ENCODE measurements around the gene PPP1R12A. TPM values are rescaled to one million over a fixed set of nuclear protein-coding genes. Genes with fewer than 3 reads are reported as not detected.
A peak's percentile ranks its signal among the peaks of the same experiment; 100 is the strongest.
"Not testable (repeated sequence)": the region's sequence is repeated elsewhere in the genome, so short reads cannot be mapped to it uniquely, and the experiment has no call there.

PPP1R12A gene
- total RNA-seq, 1 donor from 2014 or later = 56.9 TPM

- no peak overlapping the region for H3K4me3 ChIP-seq (ENCODE audit: low read depth, low read length)
- peak; percentile 79 for FAIRE-seq
- no peaks in the 10 kb centered on the region for H3K36me3 ChIP-seq (ENCODE audit: control insufficient read depth, insufficient read depth, low read length)
- DNase-seq (ENCODE audit: low read depth) = no peak
- TF ChIP-seq CTCF (IDR thresholded peaks at IDR 0.05; ENCODE audit: insufficient read depth, low read length, severe bottlenecking) = no peak
- H3K27me3 ChIP-seq (ENCODE audit: control insufficient read depth, insufficient read depth, low read length) = no peaks in the 10 kb centered on the region
These were observed 20.7 kb upstream of the PPP1R12A start for GRCh38 chr12:79955561-79955960.

- DNase-seq (ENCODE audit: low read depth) (no peak), FAIRE-seq (no peak)
- TF ChIP-seq CTCF (IDR thresholded peaks at IDR 0.05; ENCODE audit: insufficient read depth, low read length, severe bottlenecking) = no peak
- Histone ChIP-seq H3K4me3 (ENCODE audit: low read depth, low read length) (no peak overlapping the region), H3K36me3 (ENCODE audit: control insufficient read depth, insufficient read depth, low read length) (no peaks in the 10 kb centered on the region), H3K27me3 (ENCODE audit: control insufficient read depth, insufficient read depth, low read length) (no peaks in the 10 kb centered on the region)
These were observed 19.2 kb upstream of the PPP1R12A start for GRCh38 chr12:79954037-79954610.

- Histone ChIP-seq H3K4me3 (ENCODE audit: low read depth, low read length) (no peak overlapping the region), H3K36me3 (ENCODE audit: control insufficient read depth, insufficient read depth, low read length) (no peaks in the 10 kb centered on the region), H3K27me3 (ENCODE audit: control insufficient read depth, insufficient read depth, low read length) (no peaks in the 10 kb centered on the region)
- TF ChIP-seq CTCF (IDR thresholded peaks at IDR 0.05; ENCODE audit: insufficient read depth, low read length, severe bottlenecking) = no peak
- DNase-seq (ENCODE audit: low read depth) = no peak
- FAIRE-seq = no peak
These were observed 14.2 kb upstream of the PPP1R12A start for GRCh38 chr12:79949098-79949497.

GRCh38 chr12:79945433-79945832 is 10.5 kb upstream of the PPP1R12A start:
- no peak for TF ChIP-seq CTCF (IDR thresholded peaks at IDR 0.05; ENCODE audit: insufficient read depth, low read length, severe bottlenecking)
- DNase-seq (ENCODE audit: low read depth) = no peak
- Histone ChIP-seq H3K36me3 (ENCODE audit: control insufficient read depth, insufficient read depth, low read length) (no peaks in the 10 kb centered on the region), H3K27me3 (ENCODE audit: control insufficient read depth, insufficient read depth, low read length) (no peaks in the 10 kb centered on the region), H3K4me3 (ENCODE audit: low read depth, low read length) (no peak overlapping the region)
- FAIRE-seq = no peak

GRCh38 chr12:79944565-79944964 is 9.7 kb upstream of the PPP1R12A start:
- FAIRE-seq = no peak
- Histone ChIP-seq H3K36me3 (ENCODE audit: control insufficient read depth, insufficient read depth, low read length) (no peaks in the 10 kb centered on the region), H3K4me3 (ENCODE audit: low read depth, low read length) (no peak overlapping the region), H3K27me3 (ENCODE audit: control insufficient read depth, insufficient read depth, low read length) (no peaks in the 10 kb centered on the region)
- no peak for DNase-seq (ENCODE audit: low read depth)
- no peak for TF ChIP-seq CTCF (IDR thresholded peaks at IDR 0.05; ENCODE audit: insufficient read depth, low read length, severe bottlenecking)

GRCh38 chr12:79942846-79943245 is 7.9 kb upstream of the PPP1R12A start:
- H3K27me3 ChIP-seq (ENCODE audit: control insufficient read depth, insufficient read depth, low read length); H3K4me3 ChIP-seq (ENCODE audit: low read depth, low read length); H3K36me3 ChIP-seq (ENCODE audit: control insufficient read depth, insufficient read depth, low read length); FAIRE-seq; DNase-seq (ENCODE audit: low read depth): not testable (repeated sequence)

Data from bronchial epithelial cell (primary cell).